Left lung (tissue), 10 donors: Measurements from ENCODE around the gene MYBPHL. TPM values are rescaled to one million over a fixed set of nuclear protein-coding genes. Genes with fewer than 3 reads are reported as not detected.

Experiments
- ATAC-seq: fragments of 200-7000 bp; cut with Tn5 transposase; one replicate; pipeline ENCODE4 v1.9.1; 2020; ENCODE audit warnings: moderate library complexity
- DNase-seq, 4 donors: peaks; one replicate each; pipeline ENCODE4 v3.0.0-alpha.2; 2013 to 2020
- H3K27ac ChIP-seq, 2 donors: fragments of 200-600 bp; sonication (generic) in 1 of 2; one replicate each; pipeline versions ENCODE4 v1.5.0 to v1.8.0; 2020 to 2021
- H3K27me3 ChIP-seq, 2 donors: fragments of 200-600 bp; sonication (generic) in 1 of 2; one replicate each; pipeline versions ENCODE4 v1.5.0 to v1.8.0; 2020 to 2021
- H3K36me3 ChIP-seq, 2 donors: fragments of 200-600 bp; sonication (generic) in 1 of 2; one replicate each; pipeline versions ENCODE4 v1.5.0 to v1.8.0; 2020 to 2021
- H3K4me1 ChIP-seq, 2 donors: fragments of 200-600 bp; one replicate each; pipeline ENCODE4 v1.8.0; 2021
- H3K4me3 ChIP-seq, 2 donors: fragments of 200-600 bp; sonication (generic) in 1 of 2; one replicate each; pipeline versions ENCODE4 v1.5.0 to v1.8.0; 2020 to 2021; ENCODE audit warnings: mild to moderate bottlenecking in 1 of 2
- H3K9me3 ChIP-seq, 2 donors: fragments of 200-600 bp; sonication (generic) in 1 of 2; one replicate each; pipeline versions ENCODE4 v1.5.0 to v1.8.0; 2020 to 2021
- intact Hi-C, 2 donors: fragments of 100-400 bp; cut with DNase I; formaldehyde crosslinking; loops; one replicate each; pipeline versions ENCODE4 v1.11.2 to v1.14.2; 2022
- polyA plus RNA-seq, 6 donors: library from polyadenylated mRNA; unstranded; fragments of 120-200 nt; gene quantifications; one replicate each; pipeline ENCODE4 v1.2.1, GENCODE V29; 2013; ENCODE audit not compliant: insufficient read length in 6 of 6
- total RNA-seq, 2 donors: library from RNA; stranded (reverse); fragmentation: NEBNext Ultra II Directional; extraction: Animal tissue kit (Norgen Biotek cat#: 25700); gene quantifications; one replicate each; pipeline ENCODE4 v1.2.1, GENCODE V29; 2021
- TF ChIP-seq, protein P1 (sequence below), 2 donors: fragments of 200-600 bp; sonication (generic) in 1 of 2; IDR thresholded peaks; one replicate each; pipeline versions ENCODE4 v1.5.0 to v1.8.0; 2021; ENCODE audit warnings: antibody characterized with exemption in 2 of 2
- donor health status: DM: no; HTN: yes; CAD: no.
- donor health status: DM: no; HTN: no; CAD: no.

MYBPHL gene
- total and polyA plus RNA-seq, 8 donors, result 0.24 to 21.4 (median 0.35) TPM; not detected in 2

DNA sequence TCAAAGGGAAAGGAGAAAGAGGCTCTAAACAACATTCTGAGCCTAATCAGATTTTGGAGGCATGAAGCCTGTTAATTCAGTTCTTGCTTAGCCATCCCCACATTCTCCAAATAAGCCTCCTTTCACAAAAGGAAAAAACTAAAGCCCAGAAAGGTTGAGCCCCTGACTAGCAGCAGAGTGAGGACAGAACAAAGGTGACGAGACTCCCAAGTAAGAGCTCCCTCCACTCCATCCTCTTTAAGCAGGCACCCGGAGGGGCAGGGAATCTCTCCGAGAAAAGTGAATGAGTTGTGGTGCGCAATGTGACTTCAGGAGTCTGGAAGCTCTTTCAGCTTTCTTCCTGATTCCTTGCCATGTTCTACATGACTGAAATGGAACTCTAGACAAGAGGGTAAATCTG lies 43.4 kb upstream of the MYBPHL start:
- H3K27me3 ChIP-seq, result no peaks in the 10 kb centered on the region
- intact Hi-C loops, result no loop called here

DNA sequence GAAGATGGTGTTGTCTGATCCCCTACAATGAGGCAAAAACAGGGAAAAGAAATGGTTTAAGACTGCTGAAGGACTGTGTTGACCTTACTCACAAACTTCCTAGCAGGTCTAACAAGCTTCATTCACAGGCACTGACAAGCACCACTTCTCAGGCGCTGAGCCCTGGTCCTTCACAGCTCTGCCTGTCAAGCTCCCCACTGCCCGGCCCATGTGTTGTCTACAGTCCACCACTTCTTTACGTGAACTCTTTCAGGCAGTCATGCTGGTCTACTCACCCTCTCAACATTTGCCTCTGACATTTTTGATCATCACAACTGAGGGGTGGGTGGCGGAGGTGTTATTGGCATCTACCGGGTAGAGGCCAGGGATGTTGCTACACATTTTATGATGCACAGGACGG lies 40.7 kb upstream of the MYBPHL start:
- peak; percentile 77 for ATAC-seq

More for the DNA sequence above, 43.4 kb upstream of the MYBPHL start:
- ATAC-seq (peak; percentile 33), DNase-seq (no peak)
- Histone ChIP-seq H3K36me3 (peaks cover 0 to 84% of the 10 kb centered on the region in 2 donors), H3K9me3 (no peaks in the 10 kb centered on the region), H3K4me1 (peaks cover 0 to 11% of the 10 kb centered on the region in 2 donors), H3K4me3 (no peak overlapping the region), H3K27ac (peak overlapping the region in 1 of 2 donors; percentile 42)
- TF ChIP-seq, protein P1, sequence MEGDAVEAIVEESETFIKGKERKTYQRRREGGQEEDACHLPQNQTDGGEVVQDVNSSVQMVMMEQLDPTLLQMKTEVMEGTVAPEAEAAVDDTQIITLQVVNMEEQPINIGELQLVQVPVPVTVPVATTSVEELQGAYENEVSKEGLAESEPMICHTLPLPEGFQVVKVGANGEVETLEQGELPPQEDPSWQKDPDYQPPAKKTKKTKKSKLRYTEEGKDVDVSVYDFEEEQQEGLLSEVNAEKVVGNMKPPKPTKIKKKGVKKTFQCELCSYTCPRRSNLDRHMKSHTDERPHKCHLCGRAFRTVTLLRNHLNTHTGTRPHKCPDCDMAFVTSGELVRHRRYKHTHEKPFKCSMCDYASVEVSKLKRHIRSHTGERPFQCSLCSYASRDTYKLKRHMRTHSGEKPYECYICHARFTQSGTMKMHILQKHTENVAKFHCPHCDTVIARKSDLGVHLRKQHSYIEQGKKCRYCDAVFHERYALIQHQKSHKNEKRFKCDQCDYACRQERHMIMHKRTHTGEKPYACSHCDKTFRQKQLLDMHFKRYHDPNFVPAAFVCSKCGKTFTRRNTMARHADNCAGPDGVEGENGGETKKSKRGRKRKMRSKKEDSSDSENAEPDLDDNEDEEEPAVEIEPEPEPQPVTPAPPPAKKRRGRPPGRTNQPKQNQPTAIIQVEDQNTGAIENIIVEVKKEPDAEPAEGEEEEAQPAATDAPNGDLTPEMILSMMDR (IDR thresholded peaks at IDR 0.05), result no peak

DNA sequence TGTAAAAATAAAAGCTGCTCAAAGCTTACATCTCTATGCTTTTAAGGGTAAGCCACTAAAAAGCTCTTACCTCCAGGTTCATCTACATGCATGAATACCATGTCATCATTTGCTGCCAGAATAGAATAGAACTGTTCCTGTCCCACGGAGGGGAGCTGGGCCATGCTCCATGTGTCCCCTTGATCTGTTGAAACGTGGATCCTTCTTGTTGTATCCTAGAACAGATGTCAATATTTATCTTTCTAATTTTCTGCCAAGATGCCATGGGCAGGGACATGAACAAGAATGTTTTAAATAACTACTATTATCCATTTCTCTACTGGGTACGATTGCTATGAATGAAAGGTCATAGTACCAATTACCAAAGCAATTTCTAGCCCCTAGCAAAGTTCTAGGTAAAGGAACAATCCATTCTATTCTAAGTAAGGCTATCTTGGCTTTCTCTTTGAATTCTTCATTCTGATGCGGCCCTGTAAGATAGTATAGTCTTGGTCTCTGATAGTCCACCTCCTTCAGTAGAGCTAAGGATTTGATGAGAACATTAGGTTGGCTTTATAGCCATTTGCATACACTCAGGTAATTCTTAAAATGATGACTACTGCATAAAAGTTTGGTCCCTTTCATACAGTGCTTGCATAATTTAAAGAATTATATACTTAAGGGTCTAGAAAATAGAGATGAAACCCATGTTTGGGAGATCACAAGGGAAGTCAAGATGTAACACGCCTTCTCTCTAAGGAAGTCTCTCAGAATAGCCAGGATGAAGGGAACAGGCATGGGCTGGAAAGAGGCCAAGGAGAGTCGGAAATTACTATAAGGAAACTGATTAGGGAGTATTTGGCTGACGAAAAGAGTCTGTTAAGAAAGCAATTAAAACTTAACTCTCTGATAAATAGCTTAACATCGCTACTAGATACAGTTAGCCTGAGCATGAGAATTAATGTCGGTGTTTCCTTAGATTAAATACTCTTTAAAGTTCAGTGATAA lies 35.4 kb upstream of the MYBPHL start:
- Histone ChIP-seq H3K27ac (peak overlapping the region in 1 of 2 donors; percentile 35), H3K9me3 (no peaks in the 10 kb centered on the region), H3K36me3 (peaks cover 0 to 83% of the 10 kb centered on the region in 2 donors), H3K4me1 (peaks cover 0 to 7% of the 10 kb centered on the region in 2 donors), H3K27me3 (no peaks in the 10 kb centered on the region), H3K4me3 (no peak overlapping the region)
- intact Hi-C loops, result no loop called here
- peak; percentile 21 for ATAC-seq
- peak in 1 of 4 donors; percentile 28 for DNase-seq
- TF ChIP-seq, protein P1 (IDR thresholded peaks at IDR 0.05), result no peak

More for the DNA sequence above, 40.7 kb upstream of the MYBPHL start:
- Histone ChIP-seq H3K9me3 (no peaks in the 10 kb centered on the region), H3K27ac (no peak overlapping the region), H3K4me1 (peaks cover 0 to 17% of the 10 kb centered on the region in 2 donors), H3K36me3 (peaks cover 0 to 78% of the 10 kb centered on the region in 2 donors), H3K4me3 (no peak overlapping the region), H3K27me3 (no peaks in the 10 kb centered on the region)
- peak in 1 of 4 donors; percentile 58 for DNase-seq
- TF ChIP-seq, protein P1 (IDR thresholded peaks at IDR 0.05), result no peak
- intact Hi-C loops, result no loop called here

DNA sequence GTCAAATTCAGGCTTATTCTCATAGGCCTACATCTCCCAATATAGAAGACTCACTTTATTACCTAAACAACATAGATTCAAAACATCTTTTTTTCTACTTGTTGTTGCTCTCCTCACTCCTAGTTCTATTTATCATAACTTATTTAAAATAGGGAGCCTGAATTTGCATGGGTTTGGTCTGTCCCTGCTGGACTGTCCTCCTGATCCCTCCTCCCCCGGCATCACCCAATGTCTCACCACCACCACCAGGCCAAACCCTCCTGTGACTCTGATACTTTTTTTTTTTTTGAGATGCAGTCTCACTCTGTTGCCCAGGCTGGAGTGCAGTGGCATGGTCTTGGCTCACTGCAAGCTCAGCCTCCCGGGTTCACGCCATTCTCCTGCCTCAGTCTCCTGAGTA lies 31.8 kb upstream of the MYBPHL start:
- ATAC-seq (no peak), DNase-seq (no peak)
- TF ChIP-seq, protein P1 (IDR thresholded peaks at IDR 0.05), result no peak
- intact Hi-C loops, result no loop called here
- no peak overlapping the region for H3K27ac ChIP-seq
- H3K9me3 ChIP-seq, result no peaks in the 10 kb centered on the region
- H3K36me3 ChIP-seq, result peaks cover 0 to 85% of the 10 kb centered on the region in 2 donors
- no peaks in the 10 kb centered on the region for H3K27me3 ChIP-seq
- H3K4me1 ChIP-seq, result peaks cover 0 to 7% of the 10 kb centered on the region in 2 donors
- H3K4me3 ChIP-seq, result no peak overlapping the region

DNA sequence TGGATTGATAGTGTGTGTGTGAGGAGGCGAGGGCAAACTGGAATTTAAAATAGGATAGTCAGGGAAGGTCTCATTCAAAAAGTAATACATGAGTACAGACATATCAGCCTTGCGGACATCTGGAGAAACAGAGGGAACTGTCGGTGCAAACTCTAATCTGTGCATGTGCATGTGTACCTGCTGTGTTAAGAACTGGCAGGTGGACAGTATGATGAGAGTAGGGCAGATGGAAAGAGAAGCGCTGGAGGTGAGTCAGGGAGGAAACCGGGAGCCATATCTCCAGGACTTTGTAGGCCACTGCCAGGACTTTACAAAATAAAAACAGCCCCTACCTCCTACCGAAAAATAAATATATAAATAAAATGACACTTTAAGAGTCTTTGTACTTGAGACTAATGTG lies 31.3 kb upstream of the MYBPHL start:
- H3K36me3 ChIP-seq, result peaks cover 0 to 90% of the 10 kb centered on the region in 2 donors
- H3K4me3 ChIP-seq, result no peak overlapping the region
- H3K4me1 ChIP-seq, result peaks cover 0 to 4% of the 10 kb centered on the region in 2 donors
- ATAC-seq (no peak), DNase-seq (no peak)
- H3K27me3 ChIP-seq, result no peaks in the 10 kb centered on the region
- no peaks in the 10 kb centered on the region for H3K9me3 ChIP-seq
- intact Hi-C loops, result no loop called here
- no peak overlapping the region for H3K27ac ChIP-seq
- TF ChIP-seq, protein P1 (IDR thresholded peaks at IDR 0.05), result no peak
